HepG2 (cell line): Measurements from ENCODE around the gene CIROP. TPM values are rescaled to one million over a fixed set of nuclear protein-coding genes. Genes with fewer than 3 reads are reported as not detected.

Experiments
- ATAC-seq: fragments of 200-7000 bp; cut with Tn5 transposase; 3 replicates; pipeline ENCODE4 v1.9.1; 2020; ENCODE audit warnings: mild to moderate bottlenecking, moderate library complexity
- BruUV-seq: library from RNA; stranded (reverse); fragments of 400-500 nt; replicated peaks from 2 replicates; lab custom pipeline; 2021; lab: Mats Ljungman, UMichigan
- CTCF ChIA-PET: fragments of 300-600 bp; formaldehyde crosslinking; extraction: SDS; loops from one replicate; lab custom pipeline; 2021; ENCODE audit warnings: low total read pairs, inconsistent platforms, low intra/inter-chr PET ratio; lab: Yijun Ruan, JAX
- POLR2A ChIA-PET: fragments of 350-600 bp; sonication (Branson Sonifier 250); formaldehyde crosslinking; loops from one replicate; lab custom pipeline; 2020; ENCODE audit warnings: antibody characterized with exemption, inconsistent platforms; lab: Yijun Ruan, JAX
- DNase-seq: peaks from one replicate; pipeline ENCODE4 v3.0.0-alpha.2; 2015; ENCODE audit warnings: low spot score
- FAIRE-seq: peaks from 3 replicates; lab custom pipeline; 2011; peaks lifted over from hg19 to GRCh38; lab: Jason Lieb, UNC
- H2AFZ ChIP-seq: one replicate; pipeline ENCODE4 v1.6.1; 2011; ENCODE audit warnings: low read length, inconsistent platforms
- H3K27ac ChIP-seq: fragments of 300-600 bp; 3 replicates; pipeline ENCODE4 v1.8.0; 2011; ENCODE audit warnings: mixed run types, mild to moderate bottlenecking, mixed read lengths, low read length, inconsistent platforms; ENCODE audit not compliant: insufficient read depth; ENCODE audit errors: extremely low read length
- H3K27me3 ChIP-seq, 2 experiments: fragments of 200-600 bp in 1 of 2; 2 replicates in 1 of 2; 3 replicates in 1 of 2; pipeline versions ENCODE4 v1.6.0 to v1.8.0; 2011; ENCODE audit warnings: low read length in 2 of 2, mild to moderate bottlenecking in 2 of 2, moderate library complexity in 2 of 2, inconsistent platforms in 1 of 2; ENCODE audit not compliant: insufficient read depth in 2 of 2, control insufficient read depth in 1 of 2
- H3K36me3 ChIP-seq, 2 experiments: fragments of 200-600 bp in 1 of 2; replicated peaks in 1 of 2; 2 replicates in 1 of 2; 3 replicates in 1 of 2; pipeline versions ENCODE4 v1.5.1 to v1.8.0; 2011; ENCODE audit warnings: low read length in 2 of 2, inconsistent platforms in 1 of 2; ENCODE audit not compliant: insufficient read depth in 2 of 2, control insufficient read depth in 1 of 2
- H3K4me1 ChIP-seq: 2 replicates; pipeline ENCODE4 v1.5.1; 2012; ENCODE audit warnings: low read length, inconsistent platforms; ENCODE audit not compliant: insufficient read depth
- H3K4me2 ChIP-seq: 2 replicates; pipeline ENCODE4 v1.6.0; 2011; ENCODE audit warnings: low read depth, low read length, inconsistent platforms
- H3K4me3 ChIP-seq, 3 experiments: fragments of 200-600 bp in 1 of 3; sonication (generic), shearing (Covaris generic) in 1 of 3; replicated peaks in 1 of 3; 2 replicates each; pipeline ENCODE4 v1.5.1; 2011 to 2016; ENCODE audit warnings: low read length in 3 of 3, inconsistent platforms in 2 of 3, low read depth in 2 of 3, mild to moderate bottlenecking in 2 of 3, control low read depth in 1 of 3, mixed read lengths in 1 of 3; ENCODE audit not compliant: insufficient read depth in 1 of 3
- H3K79me2 ChIP-seq: one replicate; pipeline ENCODE4 v1.6.1; 2011; ENCODE audit warnings: low read length, inconsistent platforms; ENCODE audit not compliant: insufficient read depth
- H3K9ac ChIP-seq: 2 replicates; pipeline ENCODE4 v1.6.0; 2011; ENCODE audit warnings: mild to moderate bottlenecking, low read depth, low read length, inconsistent platforms; ENCODE audit not compliant: insufficient read depth
- H3K9me3 ChIP-seq: 2 replicates; pipeline ENCODE4 v1.5.1; 2012; ENCODE audit warnings: mild to moderate bottlenecking, low read length
- H4K20me1 ChIP-seq: 2 replicates; pipeline ENCODE4 v1.6.0; 2011; ENCODE audit warnings: inconsistent platforms, mild to moderate bottlenecking, low read length, moderate library complexity; ENCODE audit not compliant: insufficient read depth
- MAFK ChIP-seq, 2 experiments: IDR thresholded peaks in 1 of 2; conservative IDR thresholded peaks in 1 of 2; 2 replicates each; pipeline ENCODE4 v1.6.1; 2011; ENCODE audit warnings: improper control_type of control experiment in 2 of 2, low read length in 2 of 2
- MBD4 ChIP-seq: IDR thresholded peaks from 2 replicates; pipeline ENCODE4 v1.6.1; 2012; ENCODE audit warnings: low read length, inconsistent platforms, borderline replicate concordance
- MIER2 ChIP-seq: IDR thresholded peaks from 2 replicates; pipeline ENCODE4 v1.6.1; 2016; ENCODE audit warnings: missing biosample characterization, missing genetic modification reagents
- POLR2G ChIP-seq: fragments of 200-400 bp; formaldehyde crosslinking; IDR thresholded peaks from 2 replicates; pipeline ENCODE4 v1.6.1; 2018; ENCODE audit warnings: mild to moderate bottlenecking, low read depth, low read length, moderate library complexity
- PPARG ChIP-seq: conservative IDR thresholded peaks from 2 replicates; pipeline ENCODE4 v1.6.1; 2016; ENCODE audit warnings: missing biosample characterization, missing genetic modification reagents
- SAP130 ChIP-seq: IDR thresholded peaks from 2 replicates; pipeline ENCODE4 v1.6.1; 2016; ENCODE audit warnings: low read depth
- THYN1 ChIP-seq: sonication (generic); formaldehyde crosslinking; IDR thresholded peaks from 2 replicates; pipeline ENCODE4 v1.8.1; 2023; ENCODE audit warnings: low read depth, mild to moderate bottlenecking, moderate library complexity, missing genetic modification reagents, borderline replicate concordance
- XRCC5 ChIP-seq: fragments of 200-400 bp; formaldehyde crosslinking; optimal IDR thresholded peaks from 2 replicates; pipeline ENCODE3; 2017; ENCODE audit warnings: mild to moderate bottlenecking, low read length
- ZNF431 ChIP-seq: sonication (generic); formaldehyde crosslinking; IDR thresholded peaks from 2 replicates; pipeline ENCODE4 v1.9.0; 2022; ENCODE audit warnings: missing genetic modification reagents, low read depth, mild to moderate bottlenecking, borderline replicate concordance
- ZNF44 ChIP-seq: sonication (generic); formaldehyde crosslinking; IDR thresholded peaks from 2 replicates; pipeline ENCODE4 v1.5.1; 2020; ENCODE audit warnings: mild to moderate bottlenecking, missing genetic modification reagents
- WGBS: methylation state at CpG from one replicate; pipeline ENCODE4 v1.1.6; 2017; ENCODE audit warnings: low lambda C conversion rate; 5-methylcytosine and 5-hydroxymethylcytosine counted together
- in situ Hi-C: cut with HindIII; loops from 2 replicates; pipeline ENCODE4 v1.10.0; 2017; ENCODE audit warnings: low pct_unique_long_range_greater_than_20kb; ENCODE audit not compliant: extremely low pct_ligation_motif_present
- intact Hi-C: fragments of 100-400 bp; cut with micrococcal nuclease; formaldehyde crosslinking; loops from one replicate; pipeline ENCODE4 v1.10.0; 2022; ENCODE audit not compliant: unreplicated experiment
- polyA plus RNA-seq, 8 experiments: library from polyadenylated mRNA; depleted of rRNA in 3 of 8; stranded (reverse) in 7 of 8; unstranded in 1 of 8; fragments of >200 nt; fragmentation: Illumina TruSeq in 4 of 8; extraction: Trizol in 4 of 8; gene quantifications; 2 replicates each; pipeline versions ENCODE4 v1.2.1 to v1.2.3, GENCODE V29; 2011 to 2016; ENCODE audit warnings: low read depth in 4 of 8, missing spikeins in 1 of 8, mixed read lengths in 1 of 8; ENCODE audit not compliant: insufficient read depth in 1 of 8
- total RNA-seq, 5 experiments: library from RNA; depleted of rRNA; stranded (reverse); fragments of >200 nt; fragmentation: Illumina TruSeq; extraction: Trizol; gene quantifications; 2 replicates each; pipeline ENCODE4 v1.2.3, GENCODE V29; 2016; ENCODE audit warnings: low read depth in 1 of 5
- TF ChIP-seq, protein P1 (sequence below): sonication (generic); formaldehyde crosslinking; IDR thresholded peaks from 2 replicates; pipeline ENCODE4 v1.4.0; 2020; ENCODE audit warnings: mild to moderate bottlenecking, missing genetic modification reagents
- TF ChIP-seq, protein P2 (sequence below): sonication (generic); formaldehyde crosslinking; IDR thresholded peaks from 2 replicates; pipeline ENCODE4 v1.5.0; 2020; ENCODE audit warnings: missing genetic modification reagents, mild to moderate bottlenecking, borderline replicate concordance
- TF ChIP-seq, protein P3 (sequence below), 2 experiments: sonication (generic) in 1 of 2; formaldehyde crosslinking in 1 of 2; IDR thresholded peaks; 2 replicates each; pipeline versions ENCODE4 v1.5.1 to v1.6.1; 2011 to 2020; ENCODE audit warnings: borderline replicate concordance in 1 of 2, low read depth in 1 of 2, low read length in 1 of 2, mild to moderate bottlenecking in 1 of 2, missing genetic modification reagents in 1 of 2, moderate library complexity in 1 of 2
- TF ChIP-seq, protein P4 (sequence below): sonication (generic); formaldehyde crosslinking; conservative IDR thresholded peaks from 2 replicates; pipeline ENCODE4 v1.8.0; 2022; ENCODE audit warnings: mild to moderate bottlenecking, moderate library complexity, missing genetic modification reagents
- TF ChIP-seq, protein P5 (sequence below): sonication (generic); formaldehyde crosslinking; conservative IDR thresholded peaks from 2 replicates; pipeline ENCODE4 v1.8.0; 2022; ENCODE audit warnings: low read depth, missing genetic modification reagents

The CIROP gene
- total and polyA plus RNA-seq, 2 of the 13 experiments (the other 11 are each of a cell fraction or from before 2014, with no cell fraction given) = 0.07 TPM; not detected in 1

DNA sequence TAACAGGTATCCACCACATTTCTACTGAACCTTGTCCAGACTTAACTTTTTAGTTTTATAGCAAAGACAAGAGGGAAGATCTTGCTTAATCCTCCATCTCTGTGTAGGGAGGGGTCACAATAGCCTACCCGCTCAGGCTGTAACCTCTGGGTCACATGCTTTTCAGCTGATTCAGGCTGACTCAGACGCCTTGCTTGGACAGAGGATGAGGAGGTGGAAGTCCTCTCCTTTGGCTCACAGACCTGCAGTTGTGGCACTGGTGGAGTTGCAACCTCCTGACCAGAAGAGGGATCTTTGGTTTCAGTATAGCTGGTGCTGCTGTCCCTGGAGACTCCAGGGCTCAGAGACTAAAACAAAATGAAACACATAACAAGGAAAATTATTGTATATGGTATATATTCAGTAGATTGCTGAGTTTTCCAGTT, 26.1 kb downstream of the CIROP start:
- FAIRE-seq (no peak), ATAC-seq (peak; percentile 66), DNase-seq (peak; percentile 76)
- Histone ChIP-seq H3K4me2 (no peak overlapping the region), H3K36me3 (peaks cover 66 to 99% of the 10 kb centered on the region in 2 experiments), H3K79me2 (no peaks in the 10 kb centered on the region), H4K20me1 (peaks cover 9% of the 10 kb centered on the region; the same call in 1 of the 2 replicates), H3K4me1 (no peaks in the 10 kb centered on the region), H3K27me3 (no peaks in the 10 kb centered on the region), H3K9ac (no peak overlapping the region), H3K9me3 (no peaks in the 10 kb centered on the region), H2AFZ (no peak overlapping the region), H3K27ac (no peak overlapping the region), H3K4me3 (no peak overlapping the region)
- no TSS peak for BruUV-seq
- ChIA-PET CTCF (interaction anchor here (1.6 to 4.1 kb wide), 3 partner anchors 10 to 108 kb away, joined by 4 to 20 read pairs (median 8); no protein-coding TSS in a partner anchor), POLR2A (interaction anchor here (0.5 to 5.8 kb wide), 4 partner anchors 10 to 346 kb away, joined by 3 to 85 read pairs (median 12); partner anchors contain the start of genes ACIN1 and C14orf119)
- in situ Hi-C loops = no loop called here
- intact Hi-C loops = no loop called here
- 67% methylated on average over 2 of the region's 2 CpGs for WGBS
- TF ChIP-seq ZNF431 = no peak
- TF ChIP-seq MIER2 (CRISPR knock-in tag) = no peak
- TF ChIP-seq, protein P1, sequence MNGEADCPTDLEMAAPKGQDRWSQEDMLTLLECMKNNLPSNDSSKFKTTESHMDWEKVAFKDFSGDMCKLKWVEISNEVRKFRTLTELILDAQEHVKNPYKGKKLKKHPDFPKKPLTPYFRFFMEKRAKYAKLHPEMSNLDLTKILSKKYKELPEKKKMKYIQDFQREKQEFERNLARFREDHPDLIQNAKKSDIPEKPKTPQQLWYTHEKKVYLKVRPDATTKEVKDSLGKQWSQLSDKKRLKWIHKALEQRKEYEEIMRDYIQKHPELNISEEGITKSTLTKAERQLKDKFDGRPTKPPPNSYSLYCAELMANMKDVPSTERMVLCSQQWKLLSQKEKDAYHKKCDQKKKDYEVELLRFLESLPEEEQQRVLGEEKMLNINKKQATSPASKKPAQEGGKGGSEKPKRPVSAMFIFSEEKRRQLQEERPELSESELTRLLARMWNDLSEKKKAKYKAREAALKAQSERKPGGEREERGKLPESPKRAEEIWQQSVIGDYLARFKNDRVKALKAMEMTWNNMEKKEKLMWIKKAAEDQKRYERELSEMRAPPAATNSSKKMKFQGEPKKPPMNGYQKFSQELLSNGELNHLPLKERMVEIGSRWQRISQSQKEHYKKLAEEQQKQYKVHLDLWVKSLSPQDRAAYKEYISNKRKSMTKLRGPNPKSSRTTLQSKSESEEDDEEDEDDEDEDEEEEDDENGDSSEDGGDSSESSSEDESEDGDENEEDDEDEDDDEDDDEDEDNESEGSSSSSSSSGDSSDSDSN (CRISPR knock-in tag) = no peak
- peak; percentile 40; the same call in 1 of the 2 replicates for TF ChIP-seq SAP130 (CRISPR knock-in tag)
- TF ChIP-seq ZNF44 (CRISPR knock-in tag) = no peak
- TF ChIP-seq, protein P2, sequence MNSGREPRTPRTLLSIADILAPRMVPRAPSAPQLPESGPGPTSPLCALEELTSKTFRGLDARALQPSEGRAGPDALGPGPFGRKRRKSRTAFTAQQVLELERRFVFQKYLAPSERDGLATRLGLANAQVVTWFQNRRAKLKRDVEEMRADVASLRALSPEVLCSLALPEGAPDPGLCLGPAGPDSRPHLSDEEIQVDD (CRISPR knock-in tag) = no peak
- TF ChIP-seq, protein P3, sequence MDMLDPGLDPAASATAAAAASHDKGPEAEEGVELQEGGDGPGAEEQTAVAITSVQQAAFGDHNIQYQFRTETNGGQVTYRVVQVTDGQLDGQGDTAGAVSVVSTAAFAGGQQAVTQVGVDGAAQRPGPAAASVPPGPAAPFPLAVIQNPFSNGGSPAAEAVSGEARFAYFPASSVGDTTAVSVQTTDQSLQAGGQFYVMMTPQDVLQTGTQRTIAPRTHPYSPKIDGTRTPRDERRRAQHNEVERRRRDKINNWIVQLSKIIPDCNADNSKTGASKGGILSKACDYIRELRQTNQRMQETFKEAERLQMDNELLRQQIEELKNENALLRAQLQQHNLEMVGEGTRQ (IDR thresholded peaks at IDR 0.05; ENCODE audit: low read depth, low read length) = peak; percentile 34; the same call in 1 of the 2 replicates
- TF ChIP-seq, protein P3 (CRISPR knock-in tag; IDR thresholded peaks at IDR 0.05; ENCODE audit: borderline replicate concordance) = no peak
- TF ChIP-seq, protein P4, sequence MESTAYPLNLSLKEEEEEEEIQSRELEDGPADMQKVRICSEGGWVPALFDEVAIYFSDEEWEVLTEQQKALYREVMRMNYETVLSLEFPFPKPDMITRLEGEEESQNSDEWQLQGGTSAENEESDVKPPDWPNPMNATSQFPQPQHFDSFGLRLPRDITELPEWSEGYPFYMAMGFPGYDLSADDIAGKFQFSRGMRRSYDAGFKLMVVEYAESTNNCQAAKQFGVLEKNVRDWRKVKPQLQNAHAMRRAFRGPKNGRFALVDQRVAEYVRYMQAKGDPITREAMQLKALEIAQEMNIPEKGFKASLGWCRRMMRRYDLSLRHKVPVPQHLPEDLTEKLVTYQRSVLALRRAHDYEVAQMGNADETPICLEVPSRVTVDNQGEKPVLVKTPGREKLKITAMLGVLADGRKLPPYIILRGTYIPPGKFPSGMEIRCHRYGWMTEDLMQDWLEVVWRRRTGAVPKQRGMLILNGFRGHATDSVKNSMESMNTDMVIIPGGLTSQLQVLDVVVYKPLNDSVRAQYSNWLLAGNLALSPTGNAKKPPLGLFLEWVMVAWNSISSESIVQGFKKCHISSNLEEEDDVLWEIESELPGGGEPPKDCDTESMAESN (CRISPR knock-in tag) = no peak
- TF ChIP-seq, protein P5, sequence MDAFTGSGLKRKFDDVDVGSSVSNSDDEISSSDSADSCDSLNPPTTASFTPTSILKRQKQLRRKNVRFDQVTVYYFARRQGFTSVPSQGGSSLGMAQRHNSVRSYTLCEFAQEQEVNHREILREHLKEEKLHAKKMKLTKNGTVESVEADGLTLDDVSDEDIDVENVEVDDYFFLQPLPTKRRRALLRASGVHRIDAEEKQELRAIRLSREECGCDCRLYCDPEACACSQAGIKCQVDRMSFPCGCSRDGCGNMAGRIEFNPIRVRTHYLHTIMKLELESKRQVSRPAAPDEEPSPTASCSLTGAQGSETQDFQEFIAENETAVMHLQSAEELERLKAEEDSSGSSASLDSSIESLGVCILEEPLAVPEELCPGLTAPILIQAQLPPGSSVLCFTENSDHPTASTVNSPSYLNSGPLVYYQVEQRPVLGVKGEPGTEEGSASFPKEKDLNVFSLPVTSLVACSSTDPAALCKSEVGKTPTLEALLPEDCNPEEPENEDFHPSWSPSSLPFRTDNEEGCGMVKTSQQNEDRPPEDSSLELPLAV (CRISPR knock-in tag) = no peak
- 0 out of 2 replicates have a peak, but pooled peaks have one; percentile 67 for TF ChIP-seq MBD4
- 0 out of 4 replicates have a peak, but pooled peaks of 1 of the 2 experiments have one; percentile 31 for TF ChIP-seq MAFK (conservative IDR thresholded peaks at IDR 0.05 in 1 of 2, IDR thresholded peaks at IDR 0.05 in 1 of 2; ENCODE audit: low read length in 2 of 2)
- no peak for TF ChIP-seq THYN1 (CRISPR knock-in tag)
- no peak for TF ChIP-seq PPARG (CRISPR knock-in tag)
- peak; percentile 23 for TF ChIP-seq XRCC5
- peak; percentile 22; the same call in 1 of the 2 replicates for TF ChIP-seq POLR2G
